Activated CD8-positive, alpha-beta T cell treated with anti-CD3 and anti-CD28 coated beads for 36 hours (primary cell): Measurements from ENCODE around the gene GZF1. TPM values are rescaled to one million over a fixed set of nuclear protein-coding genes. Genes with fewer than 3 reads are reported as not detected.

Source experiments
- ATAC-seq: fragments of 200-7000 bp; cut with Tn5 transposase; one replicate; pipeline ENCODE4 v1.10.0; 2021; ENCODE audit warnings: mild to moderate bottlenecking, moderate library complexity
- CTCF ChIA-PET: fragments of 350-600 bp; sonication (Branson Sonifier 250); formaldehyde crosslinking; loops from one replicate; lab custom pipeline; 2021; ENCODE audit warnings: antibody characterized with exemption; lab: Charles Lee
- POLR2A ChIA-PET: fragments of 350-600 bp; sonication (Branson Sonifier 250); formaldehyde crosslinking; loops from one replicate; lab custom pipeline; 2021; ENCODE audit warnings: antibody characterized with exemption; lab: Charles Lee
- DNase-seq: peaks from one replicate; pipeline ENCODE4 v3.0.0-alpha.2; 2020
- H3K27ac Mint-ChIP-seq: one replicate; pipeline ENCODE4 v1.8.0; 2021; ENCODE audit warnings: mild to moderate bottlenecking, mixed read lengths
- H3K27me3 Mint-ChIP-seq: one replicate; pipeline ENCODE4 v1.8.0; 2021; ENCODE audit warnings: mixed read lengths
- H3K36me3 Mint-ChIP-seq: one replicate; pipeline ENCODE4 v1.8.0; 2021; ENCODE audit warnings: low read depth, mixed read lengths
- H3K4me1 Mint-ChIP-seq: one replicate; pipeline ENCODE4 v1.8.0; 2021; ENCODE audit warnings: low read depth, mixed read lengths
- H3K4me3 Mint-ChIP-seq: one replicate; pipeline ENCODE4 v1.8.0; 2021; ENCODE audit warnings: mild to moderate bottlenecking, moderate library complexity, mixed read lengths
- H3K9me3 Mint-ChIP-seq: one replicate; pipeline ENCODE4 v1.8.0; 2021; ENCODE audit warnings: mixed read lengths
- CTCF ChIP-seq: fragments of 200-600 bp; IDR thresholded peaks from one replicate; pipeline ENCODE4 v1.8.0; 2022; ENCODE audit warnings: antibody characterized with exemption, mild to moderate bottlenecking
- intact Hi-C: fragments of 100-400 bp; cut with micrococcal nuclease; formaldehyde crosslinking; loops from one replicate; pipeline ENCODE4 v1.10.0; 2022
- total RNA-seq, 2 experiments: library from RNA; stranded (reverse); gene quantifications; one replicate each; pipeline ENCODE4 v1.2.3, GENCODE V29; 2021

Gene GZF1
- total RNA-seq, 2 experiments from 2014 or later = 11.8 to 13.7 TPM

GRCh38 chr20:23327617-23328333 is 34.2 kb upstream of the GZF1 start:
- peaks cover 2% of the 10 kb centered on the region for H3K36me3 Mint-ChIP-seq
- no peak overlapping the region for H3K27ac Mint-ChIP-seq
- ChIA-PET POLR2A (no interaction called here), CTCF (no interaction called here)
- peaks cover 1% of the 10 kb centered on the region for H3K9me3 Mint-ChIP-seq
- intact Hi-C loops = no loop called here
- DNase-seq (no peak), ATAC-seq (no peak)
- TF ChIP-seq CTCF = no peak
- H3K27me3 Mint-ChIP-seq = no peaks in the 10 kb centered on the region
- H3K4me3 Mint-ChIP-seq = no peak overlapping the region
- no peaks in the 10 kb centered on the region for H3K4me1 Mint-ChIP-seq

DNA sequence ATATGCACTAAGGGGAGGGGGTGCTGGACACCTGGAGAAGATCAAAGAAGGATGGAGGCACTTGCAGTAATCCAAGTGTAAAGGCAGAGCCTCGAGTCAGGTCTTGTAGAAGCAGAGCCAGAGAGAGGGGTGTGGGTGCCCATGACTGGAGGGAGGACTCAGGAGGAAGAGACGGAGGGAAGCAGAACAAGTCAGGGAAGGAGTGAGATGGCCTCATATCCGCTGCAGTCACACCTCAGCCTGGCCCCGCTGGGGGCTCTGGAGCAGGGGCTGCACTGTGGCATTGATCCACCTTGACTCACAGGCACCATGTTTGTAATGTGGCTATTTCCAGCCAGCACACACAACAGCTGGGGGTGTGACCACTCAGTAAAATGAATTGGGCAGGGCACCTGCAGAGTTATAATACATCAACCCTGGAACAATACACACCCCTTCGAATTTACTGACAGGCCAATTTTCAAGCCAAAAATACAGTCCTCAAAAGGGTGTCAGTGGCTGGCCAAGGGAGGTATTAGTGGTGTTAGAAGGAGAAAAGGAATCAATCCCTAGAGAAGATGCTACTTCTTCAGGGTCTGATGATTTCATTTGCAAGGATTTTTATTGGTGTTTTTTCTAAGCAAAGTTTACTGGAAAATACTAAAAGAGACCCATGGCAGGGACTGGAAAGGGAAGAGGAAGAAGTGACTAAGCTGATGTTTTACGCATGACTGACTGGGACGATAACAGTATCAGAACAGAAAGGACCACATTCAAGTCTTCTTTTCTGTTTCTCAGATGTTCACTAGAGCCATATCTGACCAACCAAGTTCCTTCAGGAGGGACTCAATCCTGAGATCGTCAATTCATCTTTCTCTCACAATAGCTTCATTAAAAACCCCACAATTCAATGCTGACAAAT is 30.3 kb upstream of the GZF1 start:
- H3K9me3 Mint-ChIP-seq = peaks cover 1% of the 10 kb centered on the region
- ATAC-seq = no peak
- peaks cover 2% of the 10 kb centered on the region for H3K36me3 Mint-ChIP-seq
- intact Hi-C loops = no loop called here
- H3K27ac Mint-ChIP-seq = no peak overlapping the region
- H3K4me1 Mint-ChIP-seq = no peaks in the 10 kb centered on the region
- H3K27me3 Mint-ChIP-seq = no peaks in the 10 kb centered on the region
- CTCF ChIA-PET = interaction anchor here (1.3 kb wide), 1 partner anchor 18 kb away, joined by 3 read pairs; no protein-coding TSS in a partner anchor
- POLR2A ChIA-PET = interaction anchor here (1.0 kb wide), 1 partner anchor 9 kb away, joined by 3 read pairs; no protein-coding TSS in a partner anchor
- no peak overlapping the region for H3K4me3 Mint-ChIP-seq
- TF ChIP-seq CTCF = no peak
- no peak for DNase-seq

DNA sequence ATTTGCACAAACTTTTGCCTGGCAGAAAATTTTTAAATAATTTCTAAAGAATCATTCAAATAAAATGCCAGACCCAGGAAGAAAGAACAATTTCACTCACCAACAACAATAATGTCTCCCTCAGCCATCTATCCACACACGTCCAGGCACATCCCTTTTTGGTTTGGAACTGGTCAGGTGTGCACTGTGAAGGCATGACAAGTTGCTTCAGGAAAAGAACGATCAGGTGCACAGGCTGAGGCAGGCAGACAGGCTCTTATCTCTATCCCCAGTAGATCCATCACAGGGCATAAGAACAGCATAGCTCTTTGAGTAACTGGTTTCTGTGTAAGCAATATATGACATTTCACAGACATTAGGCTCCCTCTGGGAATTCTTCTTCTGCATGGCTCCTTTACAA is 29.5 kb upstream of the GZF1 start:
- no peak overlapping the region for H3K27ac Mint-ChIP-seq
- POLR2A ChIA-PET = interaction anchor here (1.0 kb wide), 1 partner anchor 9 kb away, joined by 3 read pairs; no protein-coding TSS in a partner anchor

DNA sequence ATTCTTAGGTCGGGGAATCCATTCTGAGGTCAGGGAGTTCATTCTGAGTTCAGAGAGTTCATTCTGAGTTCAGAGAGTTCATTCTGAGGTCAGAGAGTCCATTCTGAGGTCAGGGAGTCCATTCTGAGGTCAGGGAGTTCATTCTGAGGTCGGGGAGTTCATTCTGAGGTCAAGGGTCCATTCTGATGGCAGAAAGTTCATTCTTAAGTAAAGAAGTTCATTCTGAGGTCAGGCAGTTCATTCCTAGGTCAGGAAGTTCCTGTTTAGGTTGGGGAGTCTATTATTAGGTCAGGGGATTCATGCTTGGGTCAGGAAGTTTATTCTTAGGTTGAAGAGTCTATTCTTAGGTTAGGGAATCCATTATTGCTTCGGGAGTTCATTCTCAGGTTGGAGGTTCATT is 27.9 kb upstream of the GZF1 start:
- Mint-ChIP-seq H3K27ac (no peak overlapping the region), H3K9me3 (peaks cover 1% of the 10 kb centered on the region), H3K36me3 (peaks cover 2% of the 10 kb centered on the region), H3K4me1 (no peaks in the 10 kb centered on the region), H3K27me3 (no peaks in the 10 kb centered on the region), H3K4me3 (no peak overlapping the region)
- ChIA-PET POLR2A (no interaction called here), CTCF (no interaction called here)
- no peak for DNase-seq
- no peak for ATAC-seq
- TF ChIP-seq CTCF = no peak
- intact Hi-C loops = no loop called here

More for the DNA sequence above, 29.5 kb upstream of the GZF1 start:
- Mint-ChIP-seq H3K9me3 (peaks cover 1% of the 10 kb centered on the region), H3K4me1 (no peaks in the 10 kb centered on the region), H3K36me3 (peaks cover 2% of the 10 kb centered on the region), H3K27me3 (no peaks in the 10 kb centered on the region), H3K4me3 (no peak overlapping the region)
- ATAC-seq (no peak), DNase-seq (no peak)
- CTCF ChIA-PET = interaction anchor here (1.3 kb wide), 1 partner anchor 17 kb away, joined by 3 read pairs; no protein-coding TSS in a partner anchor
- intact Hi-C loops = no loop called here
- no peak for TF ChIP-seq CTCF
